HG02943 (cell line): Measurements from ENCODE around the gene DAB2IP.

Experiments
- ATAC-seq: cut with Tn5 transposase; IDR thresholded peaks from one replicate; pipeline ENCODE4 v1.9.1; 2021; ENCODE audit warnings: mild to moderate bottlenecking, low read depth, moderate library complexity; ENCODE audit not compliant: unreplicated experiment

The DAB2IP gene

DNA sequence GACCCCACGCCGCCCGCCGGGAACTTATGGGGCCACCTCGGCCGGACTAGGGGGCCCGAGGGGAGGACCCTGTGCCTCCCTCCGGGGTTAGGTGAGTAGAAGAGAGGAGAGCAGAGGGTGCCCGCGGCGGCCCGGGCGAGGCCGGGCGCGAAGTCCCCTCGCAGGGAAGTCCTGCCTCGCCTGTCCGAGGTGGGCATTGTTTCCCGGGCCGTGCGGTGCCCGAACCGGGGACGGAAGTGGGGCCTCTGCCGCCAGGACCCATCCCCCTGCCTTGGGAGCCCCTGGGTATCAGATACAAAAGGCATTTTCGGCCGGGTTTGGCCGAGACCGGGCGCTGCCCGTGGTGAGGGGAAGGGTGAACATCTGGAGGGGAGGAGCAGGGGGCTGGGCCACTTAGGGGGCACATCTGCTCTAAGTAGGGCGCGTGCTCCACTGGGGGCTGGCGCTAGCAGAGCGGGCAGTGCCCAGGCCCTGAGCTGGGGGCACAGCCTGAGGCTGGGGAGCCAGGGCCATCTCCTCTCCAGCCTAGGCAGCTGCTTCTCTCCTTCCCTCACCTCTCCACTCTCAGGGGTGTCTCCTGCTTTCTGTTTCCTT lies 48.2 kb downstream of the DAB2IP start:
- no peak for ATAC-seq

DNA sequence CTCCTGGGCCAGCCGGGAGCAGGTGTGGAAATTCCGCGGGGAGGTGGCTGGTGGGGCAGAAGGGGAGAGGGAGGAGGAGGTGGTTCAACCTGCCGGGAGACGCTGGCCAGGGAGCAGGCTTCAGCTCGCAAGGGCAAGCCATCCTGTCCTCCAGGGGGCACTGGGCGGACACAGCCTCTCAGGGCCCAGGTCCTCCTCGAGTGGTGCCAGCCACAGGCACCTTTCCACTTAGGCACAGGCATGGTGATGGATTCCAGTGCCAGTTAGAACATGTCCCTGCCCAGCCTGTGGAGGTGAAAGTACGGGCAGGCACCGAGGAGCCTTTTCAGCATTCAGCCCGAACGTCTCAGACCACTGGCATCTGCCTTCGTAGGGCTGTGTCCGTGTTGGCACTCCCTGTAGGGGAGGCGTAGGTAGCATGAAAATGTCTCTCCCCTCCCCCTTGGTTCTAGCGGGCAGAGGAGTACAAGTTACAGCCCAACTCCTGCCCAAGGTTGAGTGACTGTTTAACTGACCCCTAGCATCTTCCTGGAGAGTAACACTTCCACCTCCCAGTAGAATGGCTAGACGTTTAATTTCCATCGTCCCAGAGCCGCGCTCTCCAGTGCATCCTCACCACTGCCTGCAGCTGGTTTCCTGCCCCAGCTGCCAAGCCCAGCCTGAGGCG lies 48.9 kb downstream of the DAB2IP start:
- ATAC-seq = no peak

DNA sequence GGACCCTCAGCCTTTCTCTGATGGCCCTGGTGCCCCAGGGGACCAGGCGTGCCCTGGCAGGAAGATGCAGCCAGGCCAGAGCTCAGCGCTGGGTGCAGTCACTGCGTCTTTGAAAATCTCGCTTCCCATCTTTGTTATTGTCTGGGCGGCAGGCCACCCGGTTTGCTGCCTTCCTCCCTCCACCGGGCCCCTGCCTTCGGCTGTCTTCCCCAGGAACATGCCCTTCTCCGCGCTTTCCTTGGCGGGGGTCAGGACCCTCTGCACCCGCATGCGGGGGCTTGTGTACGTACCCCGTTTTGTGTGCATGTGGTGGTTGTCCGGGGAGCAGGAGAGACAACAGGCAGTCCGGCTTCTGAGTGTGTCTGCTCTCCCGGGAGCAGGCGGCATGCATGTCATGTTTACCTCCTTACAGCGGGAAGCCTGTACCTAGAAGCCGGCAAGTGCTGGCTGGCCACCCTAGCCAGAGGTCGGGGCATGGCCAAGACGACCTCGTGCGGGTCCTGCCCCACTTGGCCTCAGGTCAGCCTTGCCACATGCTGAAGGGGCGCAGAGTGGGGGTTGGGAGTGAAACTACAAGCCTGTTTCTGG lies 49.5 kb downstream of the DAB2IP start:
- ATAC-seq = no peak

DNA sequence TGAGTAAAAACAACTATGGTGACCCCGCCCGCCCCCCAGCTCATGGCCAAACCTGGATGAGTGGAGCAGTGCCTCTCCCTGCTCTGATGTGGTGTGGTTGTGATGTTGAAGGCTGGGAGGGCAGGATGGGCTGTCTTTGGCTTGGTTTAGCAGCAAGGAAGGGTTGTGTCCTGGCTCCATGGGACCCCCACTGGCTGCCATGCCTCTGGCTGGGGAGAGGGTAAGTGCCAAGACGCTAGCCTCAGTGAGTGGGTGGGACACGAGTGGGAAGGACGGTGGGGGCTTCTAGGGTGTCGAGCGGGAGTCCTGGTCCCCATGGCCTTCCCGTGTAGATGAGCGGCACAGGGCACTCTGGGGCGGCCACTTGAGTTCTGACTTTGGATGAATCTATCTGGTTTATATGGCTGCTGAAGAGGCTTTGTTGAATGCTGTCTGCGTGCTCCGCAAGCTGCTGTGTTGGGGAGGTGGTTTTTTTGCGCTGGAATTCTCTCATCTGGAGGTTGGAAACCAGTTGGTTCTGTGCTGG lies 50.4 kb downstream of the DAB2IP start:
- ATAC-seq = no peak

DNA sequence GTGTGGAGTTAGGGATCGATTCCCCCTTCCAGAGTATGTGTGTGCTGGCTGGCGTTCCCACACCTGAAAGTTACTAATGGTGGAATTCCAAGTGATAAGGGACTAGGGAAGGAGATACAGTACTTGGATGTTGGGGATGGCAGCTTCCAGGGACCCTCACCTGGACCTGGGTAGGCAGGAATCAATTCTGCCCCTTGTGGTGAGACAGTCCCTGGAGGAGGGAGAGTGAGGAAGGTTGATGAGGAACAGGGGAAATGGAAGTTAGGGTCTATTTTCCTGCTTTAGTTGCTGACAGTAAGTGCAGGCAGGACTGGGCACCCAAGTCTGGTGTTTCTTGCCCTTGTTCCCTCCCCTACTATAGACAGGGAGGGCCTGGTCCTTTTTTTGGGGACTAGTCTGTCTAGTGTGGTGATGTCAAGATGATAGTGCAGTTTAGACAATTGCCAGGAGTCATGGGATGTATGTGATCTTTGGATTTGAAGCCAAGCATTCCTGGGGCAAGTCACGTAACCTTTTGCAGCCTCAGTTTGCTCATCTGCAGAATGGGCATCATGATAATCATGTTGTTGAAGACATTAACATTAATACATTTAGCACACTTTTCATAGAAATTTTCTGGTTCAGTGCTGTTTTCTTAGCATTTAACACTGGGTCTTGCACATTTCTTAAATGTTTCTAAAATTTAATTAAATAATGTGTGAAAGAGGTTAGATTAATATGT lies 51.7 kb downstream of the DAB2IP start:
- no peak for ATAC-seq

DNA sequence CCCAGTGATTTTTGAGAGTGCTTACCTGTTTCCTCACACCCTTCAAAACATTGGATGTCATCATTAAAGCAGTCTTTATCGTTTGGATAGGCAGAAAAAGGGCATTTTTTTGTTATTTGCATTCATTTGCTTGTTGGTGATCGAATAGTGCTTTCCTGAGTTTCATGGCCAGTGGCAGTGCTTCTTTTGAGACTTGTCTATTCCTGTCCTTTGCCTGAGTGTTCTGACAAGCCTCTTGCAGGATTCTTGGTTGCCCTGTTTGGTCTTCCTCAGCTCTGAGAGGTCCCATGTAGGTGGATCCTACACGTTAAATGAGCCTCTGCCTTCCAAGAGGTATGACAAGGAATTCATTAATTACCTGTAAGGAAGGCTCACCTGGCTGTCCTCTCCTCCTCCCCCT lies 52.8 kb downstream of the DAB2IP start:
- no peak for ATAC-seq

DNA sequence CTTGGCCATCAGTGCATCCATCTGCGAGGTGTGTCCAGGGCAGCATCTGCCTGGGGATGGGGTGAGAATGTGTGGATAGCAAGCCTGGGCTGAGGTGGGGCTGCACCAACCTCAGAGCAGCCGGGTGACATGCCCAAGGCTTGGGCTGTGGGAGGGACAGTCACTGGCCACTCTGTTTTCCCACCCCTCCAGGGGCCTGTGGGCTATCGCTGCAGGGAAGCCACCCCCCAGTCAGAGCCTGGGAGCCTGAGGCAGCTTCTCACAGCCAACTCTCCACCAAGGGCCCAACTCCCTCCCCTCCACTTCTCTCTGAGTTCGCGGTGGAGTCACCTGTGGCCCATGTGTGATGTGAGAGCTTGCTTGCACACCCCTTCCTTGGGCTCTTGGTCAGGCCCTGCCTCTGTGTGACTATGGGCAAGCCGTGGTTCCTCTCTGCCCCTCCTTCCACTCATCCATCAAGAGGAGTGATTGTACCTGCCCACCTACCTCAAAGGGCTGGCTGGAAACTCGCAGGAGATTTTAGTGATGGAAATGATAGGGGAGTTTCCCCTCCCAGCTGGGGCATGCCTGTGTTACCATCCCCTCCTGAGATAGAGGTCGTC lies 54.8 kb downstream of the DAB2IP start:
- no peak for ATAC-seq

DNA sequence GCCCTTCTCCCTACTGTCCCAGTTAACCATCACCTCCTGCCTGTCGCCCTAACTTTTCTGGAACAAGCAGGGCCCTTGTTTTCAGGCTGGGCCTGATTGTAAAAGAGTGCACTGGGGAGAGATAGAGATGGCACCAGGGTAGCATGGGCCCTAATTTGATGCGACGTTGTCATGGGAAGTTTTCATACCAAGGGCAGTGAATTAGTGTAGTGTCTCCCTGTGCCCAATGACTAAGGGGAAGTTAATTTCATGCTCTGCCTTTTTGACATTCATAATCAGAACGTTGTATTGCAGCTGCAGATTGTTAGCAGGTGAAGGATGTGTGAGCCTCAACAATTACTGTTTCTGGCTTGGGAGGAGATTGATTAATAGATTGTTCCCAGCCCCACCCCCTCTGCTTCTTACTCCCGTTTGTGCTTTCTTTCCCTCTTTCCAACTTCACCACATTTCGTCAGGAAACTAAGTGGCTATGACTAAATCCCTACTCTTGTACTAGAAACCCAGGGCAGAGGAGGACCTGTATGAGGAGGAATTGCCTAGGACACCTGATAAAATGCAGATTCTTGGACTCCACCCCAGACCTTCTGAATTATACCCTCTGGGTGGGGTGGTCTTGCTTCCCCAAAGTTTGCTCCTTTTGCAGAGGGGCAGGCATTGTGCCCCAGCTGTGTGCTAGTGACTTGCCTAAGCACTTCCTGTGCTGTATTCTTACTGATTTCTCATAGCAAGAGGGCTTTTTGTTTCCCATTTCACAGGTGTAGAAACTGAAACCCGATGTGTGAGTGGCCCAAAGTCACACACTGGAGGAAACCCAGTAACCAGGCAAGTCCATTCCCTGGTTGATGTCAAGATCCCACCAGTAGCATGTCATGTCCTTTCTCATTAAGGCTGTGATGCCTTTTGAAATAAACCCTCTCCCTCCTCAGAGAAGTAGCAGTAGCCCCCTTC lies 56.3 kb downstream of the DAB2IP start:
- ATAC-seq = peak; percentile 87

DNA sequence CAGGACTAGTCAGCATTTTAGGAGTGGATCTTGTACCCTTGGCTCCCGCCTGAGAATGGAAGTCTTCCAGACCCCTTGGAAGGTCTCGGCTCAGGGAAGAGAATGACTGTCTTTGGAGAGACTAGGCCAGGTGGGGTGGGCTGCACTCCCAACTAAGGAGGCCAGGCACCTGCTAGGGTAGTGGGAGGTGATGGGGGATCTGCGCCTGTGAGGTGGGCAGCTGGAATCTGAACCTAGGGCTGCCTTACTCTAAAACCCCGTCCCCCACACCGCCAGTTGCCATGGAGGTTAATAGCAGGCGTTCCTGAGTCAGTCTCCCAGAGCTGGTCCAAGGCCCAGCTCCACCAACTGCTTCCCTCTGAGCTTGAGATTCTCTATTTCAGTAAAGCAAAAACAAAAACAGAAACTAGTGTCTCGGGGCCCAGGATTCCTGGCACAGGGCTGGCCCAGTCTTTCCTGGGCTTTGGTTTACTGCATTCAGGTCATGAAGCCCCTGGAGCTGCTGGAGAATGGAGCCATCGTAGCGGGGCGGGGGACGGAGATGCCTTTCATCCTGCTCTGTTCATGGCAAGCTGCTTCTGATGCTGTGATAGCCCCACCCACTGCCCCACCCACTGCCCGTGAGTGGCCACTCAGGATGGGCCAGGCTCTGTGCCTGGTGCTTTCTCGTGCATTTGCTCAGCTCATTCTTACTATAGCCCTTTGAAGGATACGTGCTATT lies 57.5 kb downstream of the DAB2IP start:
- no peak for ATAC-seq

DNA sequence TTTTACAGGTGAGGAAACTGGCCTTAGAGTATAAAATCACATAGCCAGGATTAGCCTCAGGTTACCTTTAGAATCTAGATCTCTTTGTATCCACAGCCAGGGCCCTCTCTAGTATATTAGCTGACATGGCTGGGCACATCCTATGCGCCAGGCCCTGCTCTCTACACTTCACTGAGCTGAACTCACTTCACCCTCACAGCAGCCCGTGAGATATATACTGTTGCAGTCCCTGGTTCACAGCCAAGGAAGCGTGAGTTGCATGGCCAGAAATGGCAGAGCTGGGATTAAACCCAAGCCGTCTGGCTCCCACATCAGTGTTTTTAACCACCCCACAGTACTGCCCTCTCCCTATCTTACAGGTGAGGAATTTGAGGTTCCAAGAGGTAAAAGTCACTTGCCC lies 58.4 kb downstream of the DAB2IP start:
- ATAC-seq = no peak

DNA sequence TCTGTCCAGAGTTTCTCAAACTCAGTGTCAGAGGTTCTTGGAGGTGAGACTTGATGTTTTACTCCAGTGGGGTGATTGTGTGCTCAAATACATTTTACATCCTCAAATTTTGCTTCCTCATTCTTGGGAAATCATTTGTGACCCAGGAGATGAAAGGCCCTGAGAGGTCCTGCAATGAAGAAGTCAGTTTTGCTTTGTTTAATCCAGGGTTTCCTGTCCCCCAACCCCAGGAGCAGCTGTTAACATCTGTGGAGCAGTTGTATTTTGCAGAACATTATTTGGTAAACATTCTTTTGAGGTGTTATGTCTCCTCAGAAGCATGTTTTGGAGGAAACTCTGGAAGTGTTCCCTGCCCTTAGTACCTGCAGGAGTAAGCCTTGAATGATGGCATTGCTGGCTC lies 59.8 kb downstream of the DAB2IP start:
- no peak for ATAC-seq

DNA sequence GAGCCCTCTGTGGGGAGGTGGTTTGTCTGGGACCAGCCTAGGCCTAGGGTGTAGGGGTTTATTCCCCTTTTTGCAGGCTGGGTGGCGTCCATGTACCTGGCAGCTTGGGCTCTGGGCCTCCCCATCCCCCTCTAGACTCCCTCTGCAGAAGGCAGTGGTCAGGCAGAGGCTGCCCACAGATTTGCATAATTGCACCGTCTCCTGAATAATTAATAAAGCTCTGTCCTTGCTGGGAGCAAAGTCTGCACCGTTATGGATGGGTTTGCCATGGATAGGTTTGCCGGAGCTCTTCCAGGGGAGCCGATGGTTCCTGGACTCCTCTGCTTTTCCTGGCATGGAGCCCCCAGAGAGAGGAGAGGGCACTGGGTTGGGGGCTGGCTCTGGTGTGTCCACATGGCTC lies 60.4 kb downstream of the DAB2IP start:
- ATAC-seq = no peak

DNA sequence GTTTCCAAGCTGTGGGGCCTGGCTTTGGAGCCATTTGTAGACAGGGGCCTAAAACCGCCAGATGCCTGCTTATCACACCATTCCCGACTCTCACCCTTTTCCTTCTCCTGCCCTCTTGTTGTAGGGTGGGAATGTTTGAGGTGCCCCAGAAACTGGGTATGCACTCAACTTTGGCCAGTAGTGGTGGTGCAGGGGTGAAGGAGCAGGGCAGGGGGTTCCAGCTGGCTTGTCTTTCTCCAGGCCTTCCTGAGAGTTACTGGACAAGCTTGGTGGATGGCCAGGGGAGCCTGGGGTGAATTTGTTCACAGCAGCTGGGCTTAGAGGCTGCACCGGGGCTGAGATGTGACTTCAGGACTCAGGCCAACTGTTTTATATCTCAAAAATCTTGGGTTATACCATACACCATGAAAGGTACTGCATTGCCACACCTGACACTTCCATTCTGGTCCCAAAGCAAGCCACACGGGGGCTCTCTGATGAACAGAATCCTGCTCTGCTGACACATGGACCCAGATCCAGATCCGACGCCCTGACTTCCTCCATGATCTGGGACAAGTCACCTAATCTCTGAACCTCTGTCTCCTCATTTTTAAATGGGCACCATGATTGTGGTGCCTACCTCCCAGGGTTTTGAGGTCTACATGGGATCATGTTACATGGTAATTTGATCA lies 62.1 kb downstream of the DAB2IP start:
- ATAC-seq = no peak

DNA sequence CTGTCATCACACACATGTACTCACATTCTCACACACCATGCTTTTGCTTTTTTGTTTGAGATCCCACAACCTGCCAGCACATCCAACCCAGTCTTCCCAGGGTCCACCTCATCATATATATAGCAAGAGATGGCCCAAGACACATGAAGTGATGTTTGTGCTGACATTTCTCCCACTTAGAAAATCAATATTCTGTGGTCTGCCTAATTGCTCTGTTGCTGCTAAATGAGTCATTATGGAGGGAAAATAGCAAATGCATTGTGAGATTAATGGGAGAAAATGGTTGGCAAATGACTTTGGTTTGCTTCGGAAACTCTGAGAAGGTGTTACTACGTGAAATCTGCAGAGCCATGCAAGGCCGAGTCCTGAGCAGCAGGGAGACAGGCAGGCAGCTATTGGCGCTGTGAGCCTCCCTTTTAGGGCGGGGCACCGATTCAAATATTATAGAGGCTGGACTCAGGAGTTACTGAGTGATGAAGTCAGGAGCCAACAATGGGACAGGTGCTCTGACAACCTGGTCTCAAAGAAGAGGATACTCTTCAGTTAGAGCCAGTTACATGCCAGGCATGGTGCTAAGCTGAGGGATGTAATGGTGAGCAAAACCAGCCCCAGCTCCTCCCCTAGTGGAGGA lies 62.8 kb downstream of the DAB2IP start:
- no peak for ATAC-seq

DNA sequence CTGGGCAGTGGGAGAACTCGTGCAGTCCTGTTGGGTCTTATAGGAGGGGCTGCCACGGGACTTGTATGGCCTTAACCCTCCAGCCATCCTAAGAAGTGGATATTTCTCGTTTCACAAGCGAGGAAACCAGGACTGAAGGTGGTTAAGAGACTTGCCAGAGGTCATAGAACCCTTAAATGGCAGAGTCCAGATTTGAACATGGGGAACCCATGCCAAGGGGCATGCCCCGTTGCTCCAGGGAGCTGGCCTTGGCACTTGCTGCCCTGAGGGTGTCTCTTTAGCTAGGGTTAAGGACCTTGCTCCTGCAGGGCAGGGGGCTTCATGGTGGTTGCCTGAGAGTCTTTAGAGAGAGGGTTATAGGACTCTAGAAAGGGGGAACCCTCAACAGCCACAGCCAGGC lies 63.4 kb downstream of the DAB2IP start:
- ATAC-seq = no peak

DNA sequence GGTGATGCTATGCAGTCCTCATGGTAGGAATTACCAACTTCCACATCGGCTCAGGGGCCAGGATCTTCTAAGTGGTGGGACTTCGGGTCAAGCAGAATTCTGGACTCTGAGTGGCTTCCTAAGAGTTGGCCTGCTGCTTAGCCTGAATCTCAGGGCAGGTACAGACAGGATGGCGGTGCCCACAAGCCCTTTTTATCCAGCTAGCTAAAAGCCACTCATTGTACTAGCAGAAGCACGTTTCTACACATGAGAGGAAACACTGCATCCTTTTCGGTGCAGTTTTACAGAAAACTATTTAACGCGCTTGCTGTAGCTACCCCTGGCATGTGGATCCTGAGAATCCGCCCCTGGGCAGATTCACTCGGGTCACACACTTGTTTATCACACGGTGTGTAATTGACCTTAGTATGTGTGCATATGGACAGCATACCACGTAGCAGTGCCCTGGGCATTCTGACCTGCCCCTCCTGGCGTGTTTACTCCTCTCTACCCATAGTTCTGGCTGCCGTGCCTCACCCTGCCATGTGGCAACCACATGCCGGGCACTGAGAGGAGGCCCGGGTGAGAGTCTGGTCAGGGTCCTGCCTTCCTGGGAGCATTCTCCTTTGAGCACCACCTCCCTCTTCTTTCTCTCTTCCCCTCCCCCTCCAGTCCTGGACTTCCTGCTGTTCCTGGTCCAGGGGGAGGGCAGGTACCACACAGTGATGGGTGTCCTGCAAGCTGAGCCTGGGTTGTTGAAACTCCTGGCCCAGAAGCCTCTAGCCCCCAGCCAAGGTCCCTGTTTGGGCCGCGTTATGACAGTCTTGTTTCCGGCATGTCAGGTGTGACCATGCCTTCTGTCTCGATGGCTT lies 65.9 kb downstream of the DAB2IP start:
- no peak for ATAC-seq

DNA sequence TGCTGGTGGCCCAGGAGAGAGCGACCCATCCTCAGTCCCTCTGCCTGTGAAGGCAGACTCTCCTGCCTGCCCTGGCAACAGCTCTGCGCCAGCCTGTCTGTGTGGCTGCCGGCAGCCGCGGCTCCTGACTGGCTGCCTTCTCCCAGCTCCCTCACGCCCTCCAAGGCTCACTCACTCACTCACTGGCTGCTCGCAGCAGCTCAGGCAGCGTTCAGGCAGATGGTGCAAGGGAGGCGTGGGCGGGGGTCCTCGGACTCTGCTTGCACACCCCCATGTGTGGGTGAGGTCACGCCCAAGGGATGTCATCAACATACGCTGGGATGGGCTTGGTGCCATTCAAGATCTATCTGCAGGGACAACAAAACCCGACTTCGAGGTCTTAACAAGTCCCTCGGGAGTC lies 66.7 kb downstream of the DAB2IP start:
- ATAC-seq = no peak
